Natural killer cell treated with Interleukin-12 subunit alpha and Interleukin-12 subunit beta and Interleukin-15 and Interleukin-18, amount 100 ng/mL, for 72 hours (primary cell): ENCODE measurements around the gene KLK2. TPM values are rescaled to one million over a fixed set of nuclear protein-coding genes. Genes with fewer than 3 reads are reported as not detected.

Experiments
- ATAC-seq, 2 donors: fragments of 150-1000 bp; cut with Tn5 transposase in 1 of 2; sonication (Bioruptor Pico), chemical (Tn5 transposase) in 1 of 2; 2 replicates each; pipeline ENCODE4 v1.10.0; 2021
- DNase-seq: peaks from one replicate; pipeline ENCODE4 v3.0.0; 2022; ENCODE audit warnings: low spot score
- H3K27ac Mint-ChIP-seq, 2 donors: 1 replicate in 1 of 2; 2 replicates in 1 of 2; pipeline ENCODE4 v1.8.0; 2022; ENCODE audit warnings: mixed read lengths in 2 of 2, mild to moderate bottlenecking in 1 of 2, moderate library complexity in 1 of 2
- H3K27me3 Mint-ChIP-seq, 2 donors: 1 replicate in 1 of 2; 2 replicates in 1 of 2; pipeline ENCODE4 v1.8.0; 2022; ENCODE audit warnings: mixed read lengths in 2 of 2
- H3K36me3 Mint-ChIP-seq: one replicate; pipeline ENCODE4 v1.8.0; 2022; ENCODE audit warnings: mixed read lengths
- H3K4me1 Mint-ChIP-seq, 2 donors: 1 replicate in 1 of 2; 2 replicates in 1 of 2; pipeline ENCODE4 v1.8.0; 2022; ENCODE audit warnings: low read depth in 2 of 2, mixed read lengths in 2 of 2, mild to moderate bottlenecking in 1 of 2
- H3K4me3 Mint-ChIP-seq: one replicate; pipeline ENCODE4 v1.8.0; 2022; ENCODE audit warnings: mixed read lengths
- H3K9me3 Mint-ChIP-seq: 2 replicates; pipeline ENCODE4 v1.8.0; 2022; ENCODE audit warnings: mixed read lengths
- total RNA-seq, 2 donors: library from RNA; stranded (reverse); gene quantifications; one replicate each; pipeline ENCODE4 v1.2.3, GENCODE V29; 2022

Gene KLK2
- total RNA-seq, 2 donors from 2014 or later = not detected

- Mint-ChIP-seq H3K9me3 (no peaks in the 10 kb centered on the region), H3K27ac (no peak overlapping the region), H3K4me3 (no peak overlapping the region), H3K27me3 (peaks cover 32 to 65% of the 10 kb centered on the region in 2 donors), H3K36me3 (no peaks in the 10 kb centered on the region), H3K4me1 (no peaks in the 10 kb centered on the region)
- ATAC-seq = no peak
- DNase-seq = no peak
Observed at GRCh38 chr19:50861010-50861409, 12.2 kb upstream of the KLK2 start.

GRCh38 chr19:50861496-50862286 lies 11.5 kb upstream of the KLK2 start:
- Mint-ChIP-seq H3K27me3 (peaks cover 31 to 65% of the 10 kb centered on the region in 2 donors), H3K4me3 (no peak overlapping the region), H3K9me3 (no peaks in the 10 kb centered on the region), H3K36me3 (no peaks in the 10 kb centered on the region), H3K27ac (no peak overlapping the region), H3K4me1 (no peaks in the 10 kb centered on the region)
- DNase-seq (no peak), ATAC-seq (no peak)

GRCh38 chr19:50869479-50869878 lies 3.8 kb upstream of the KLK2 start:
- H3K9me3 Mint-ChIP-seq = no peaks in the 10 kb centered on the region
- ATAC-seq (no peak), DNase-seq (no peak)
- H3K27me3 Mint-ChIP-seq = peaks cover 20 to 39% of the 10 kb centered on the region in 2 donors
- H3K27ac Mint-ChIP-seq = no peak overlapping the region
- H3K36me3 Mint-ChIP-seq = no peaks in the 10 kb centered on the region
- H3K4me1 Mint-ChIP-seq = peaks cover 0 to 6% of the 10 kb centered on the region in 2 donors
- no peak overlapping the region for H3K4me3 Mint-ChIP-seq

GRCh38 chr19:50870417-50871089 lies 2.7 kb upstream of the KLK2 start:
- ATAC-seq = peak in 1 of 2 donors; percentile 50
- peaks cover 0 to 6% of the 10 kb centered on the region in 2 donors for H3K4me1 Mint-ChIP-seq
- no peak for DNase-seq
- no peak overlapping the region for H3K4me3 Mint-ChIP-seq
- no peaks in the 10 kb centered on the region for H3K36me3 Mint-ChIP-seq
- H3K27ac Mint-ChIP-seq = no peak overlapping the region
- peaks cover 20 to 31% of the 10 kb centered on the region in 2 donors for H3K27me3 Mint-ChIP-seq
- H3K9me3 Mint-ChIP-seq = no peaks in the 10 kb centered on the region

- Mint-ChIP-seq H3K36me3 (no peaks in the 10 kb centered on the region), H3K27ac (no peak overlapping the region), H3K4me3 (no peak overlapping the region), H3K4me1 (peaks cover 0 to 6% of the 10 kb centered on the region in 2 donors), H3K9me3 (no peaks in the 10 kb centered on the region), H3K27me3 (peaks cover 10 to 28% of the 10 kb centered on the region in 2 donors)
- ATAC-seq (no peak), DNase-seq (no peak)
Observed at GRCh38 chr19:50874211-50874610, 972 bp downstream of the KLK2 start.

GRCh38 chr19:50875795-50876422 lies 2.7 kb downstream of the KLK2 start:
- Mint-ChIP-seq H3K9me3 (no peaks in the 10 kb centered on the region), H3K4me1 (peaks cover 0 to 6% of the 10 kb centered on the region in 2 donors)
- no peak for ATAC-seq

GRCh38 chr19:50876456-50876855 lies 3.2 kb downstream of the KLK2 start:
- H3K27me3 Mint-ChIP-seq = peaks cover 10 to 37% of the 10 kb centered on the region in 2 donors
- ATAC-seq = no peak
- H3K4me3 Mint-ChIP-seq = no peak overlapping the region
- no peaks in the 10 kb centered on the region for H3K9me3 Mint-ChIP-seq
- H3K36me3 Mint-ChIP-seq = no peaks in the 10 kb centered on the region
- no peak overlapping the region for H3K27ac Mint-ChIP-seq
- DNase-seq = no peak
- peaks cover 0 to under 1% of the 10 kb centered on the region in 2 donors for H3K4me1 Mint-ChIP-seq

More at GRCh38 chr19:50875795-50876422, 2.7 kb downstream of the KLK2 start:
- Mint-ChIP-seq H3K27me3 (peaks cover 16 to 37% of the 10 kb centered on the region in 2 donors), H3K27ac (no peak overlapping the region), H3K36me3 (no peaks in the 10 kb centered on the region), H3K4me3 (no peak overlapping the region)
- DNase-seq = no peak

- H3K36me3 Mint-ChIP-seq = no peaks in the 10 kb centered on the region
- H3K4me1 Mint-ChIP-seq = no peaks in the 10 kb centered on the region
- peaks cover 14 to 39% of the 10 kb centered on the region in 2 donors for H3K27me3 Mint-ChIP-seq
- no peak overlapping the region for H3K4me3 Mint-ChIP-seq
- H3K27ac Mint-ChIP-seq = no peak overlapping the region
- no peaks in the 10 kb centered on the region for H3K9me3 Mint-ChIP-seq
- no peak for DNase-seq
- no peak for ATAC-seq
Observed at GRCh38 chr19:50877338-50877737, 4.1 kb downstream of the KLK2 start.

- Mint-ChIP-seq H3K27ac (no peak overlapping the region), H3K4me3 (no peak overlapping the region), H3K4me1 (no peaks in the 10 kb centered on the region), H3K27me3 (peaks cover 18 to 46% of the 10 kb centered on the region in 2 donors), H3K9me3 (no peaks in the 10 kb centered on the region), H3K36me3 (no peaks in the 10 kb centered on the region)
- ATAC-seq = no peak
- DNase-seq = no peak
Observed at GRCh38 chr19:50878851-50879250, 5.6 kb downstream of the KLK2 start.

- no peaks in the 10 kb centered on the region for H3K4me1 Mint-ChIP-seq
- no peak for ATAC-seq
- H3K36me3 Mint-ChIP-seq = no peaks in the 10 kb centered on the region
- no peaks in the 10 kb centered on the region for H3K9me3 Mint-ChIP-seq
- no peak overlapping the region for H3K4me3 Mint-ChIP-seq
- H3K27ac Mint-ChIP-seq = no peak overlapping the region
- H3K27me3 Mint-ChIP-seq = peaks cover 21 to 53% of the 10 kb centered on the region in 2 donors
- no peak for DNase-seq
Observed at GRCh38 chr19:50880241-50880640, 7.0 kb downstream of the KLK2 start.

- ATAC-seq (no peak), DNase-seq (no peak)
- Mint-ChIP-seq H3K27ac (no peak overlapping the region), H3K27me3 (peaks cover 31 to 72% of the 10 kb centered on the region in 2 donors), H3K36me3 (no peaks in the 10 kb centered on the region), H3K9me3 (no peaks in the 10 kb centered on the region), H3K4me1 (no peaks in the 10 kb centered on the region), H3K4me3 (no peak overlapping the region)
Observed at GRCh38 chr19:50882188-50882587, 8.9 kb downstream of the KLK2 start.

- ATAC-seq (no peak), DNase-seq (peak; percentile 26)
- Mint-ChIP-seq H3K36me3 (no peaks in the 10 kb centered on the region), H3K27ac (no peak overlapping the region), H3K27me3 (peaks cover 27 to 40% of the 10 kb centered on the region in 2 donors), H3K4me1 (no peaks in the 10 kb centered on the region), H3K4me3 (no peak overlapping the region), H3K9me3 (no peaks in the 10 kb centered on the region)
Observed at GRCh38 chr19:50889638-50890037, 16.4 kb downstream of the KLK2 start.

GRCh38 chr19:50890422-50891252 lies 17.4 kb downstream of the KLK2 start:
- peaks cover 23 to 32% of the 10 kb centered on the region in 2 donors for H3K27me3 Mint-ChIP-seq
- no peak for ATAC-seq
- no peaks in the 10 kb centered on the region for H3K36me3 Mint-ChIP-seq

More at GRCh38 chr19:50890422-50891252, 17.4 kb downstream of the KLK2 start:
- no peak overlapping the region for H3K4me3 Mint-ChIP-seq
- H3K4me1 Mint-ChIP-seq = no peaks in the 10 kb centered on the region
- H3K9me3 Mint-ChIP-seq = no peaks in the 10 kb centered on the region
- H3K27ac Mint-ChIP-seq = no peak overlapping the region
- DNase-seq = no peak
